Chondrocyte (in vitro differentiated cells): ENCODE measurements around the gene PCGF6. TPM values are rescaled to one million over a fixed set of nuclear protein-coding genes. Genes with fewer than 3 reads are reported as not detected.

Experiments
- DNase-seq: peaks from one replicate; pipeline ENCODE4 v3.0.0; 2021; ENCODE audit warnings: mixed read lengths, low spot score
- H3K27ac Mint-ChIP-seq: one replicate; pipeline ENCODE4 v1.8.0; 2021; ENCODE audit warnings: mild to moderate bottlenecking, moderate library complexity, mixed read lengths; ENCODE audit not compliant: unreplicated experiment
- H3K27me3 Mint-ChIP-seq: 2 replicates; pipeline ENCODE4 v1.8.0; 2021; ENCODE audit warnings: low read depth, mixed read lengths
- H3K36me3 Mint-ChIP-seq: 2 replicates; pipeline ENCODE4 v1.8.0; 2021; ENCODE audit warnings: low read depth, mixed read lengths
- H3K4me1 Mint-ChIP-seq: 2 replicates; pipeline ENCODE4 v1.8.0; 2021; ENCODE audit warnings: low read depth, mild to moderate bottlenecking, mixed read lengths
- H3K4me3 Mint-ChIP-seq: one replicate; pipeline ENCODE4 v1.8.0; 2021; ENCODE audit warnings: mild to moderate bottlenecking, moderate library complexity, mixed read lengths; ENCODE audit not compliant: unreplicated experiment
- H3K9me3 Mint-ChIP-seq: 2 replicates; pipeline ENCODE4 v1.8.0; 2021; ENCODE audit warnings: low read depth, mixed read lengths
- microRNA-seq: library from miRNA; unstranded; fragments of <30 nt; microRNA quantifications from one replicate; pipeline ENCODE4 v1.2.0, GENCODE V29; 2020; ENCODE audit warnings: borderline number of aligned reads
- total RNA-seq: library from RNA; stranded (reverse); gene quantifications from 3 replicates; pipeline ENCODE4 v1.2.1, GENCODE V29; 2021
- TF ChIP-seq, protein P1 (sequence below): fragments of 200-600 bp; sonication (generic); IDR thresholded peaks from 2 replicates; pipeline ENCODE4 v1.5.0; 2021; ENCODE audit warnings: antibody characterized with exemption, mild to moderate bottlenecking, moderate library complexity

The PCGF6 gene
- total RNA-seq, 1 donor from 2014 or later, result 11.4 TPM

- no peak for DNase-seq
- H3K27ac Mint-ChIP-seq, result no peak overlapping the region
- TF ChIP-seq, protein P1, sequence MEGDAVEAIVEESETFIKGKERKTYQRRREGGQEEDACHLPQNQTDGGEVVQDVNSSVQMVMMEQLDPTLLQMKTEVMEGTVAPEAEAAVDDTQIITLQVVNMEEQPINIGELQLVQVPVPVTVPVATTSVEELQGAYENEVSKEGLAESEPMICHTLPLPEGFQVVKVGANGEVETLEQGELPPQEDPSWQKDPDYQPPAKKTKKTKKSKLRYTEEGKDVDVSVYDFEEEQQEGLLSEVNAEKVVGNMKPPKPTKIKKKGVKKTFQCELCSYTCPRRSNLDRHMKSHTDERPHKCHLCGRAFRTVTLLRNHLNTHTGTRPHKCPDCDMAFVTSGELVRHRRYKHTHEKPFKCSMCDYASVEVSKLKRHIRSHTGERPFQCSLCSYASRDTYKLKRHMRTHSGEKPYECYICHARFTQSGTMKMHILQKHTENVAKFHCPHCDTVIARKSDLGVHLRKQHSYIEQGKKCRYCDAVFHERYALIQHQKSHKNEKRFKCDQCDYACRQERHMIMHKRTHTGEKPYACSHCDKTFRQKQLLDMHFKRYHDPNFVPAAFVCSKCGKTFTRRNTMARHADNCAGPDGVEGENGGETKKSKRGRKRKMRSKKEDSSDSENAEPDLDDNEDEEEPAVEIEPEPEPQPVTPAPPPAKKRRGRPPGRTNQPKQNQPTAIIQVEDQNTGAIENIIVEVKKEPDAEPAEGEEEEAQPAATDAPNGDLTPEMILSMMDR, result no peak
- H3K27me3 Mint-ChIP-seq, result peaks cover 1% of the 10 kb centered on the region
- H3K36me3 Mint-ChIP-seq, result peaks cover 3% of the 10 kb centered on the region
- no peak overlapping the region for H3K4me3 Mint-ChIP-seq
- peaks cover 4% of the 10 kb centered on the region for H3K4me1 Mint-ChIP-seq
- peaks cover 8% of the 10 kb centered on the region for H3K9me3 Mint-ChIP-seq
Observed at GRCh38 chr10:103256613-103257012, 94.3 kb downstream of the PCGF6 start.

DNA sequence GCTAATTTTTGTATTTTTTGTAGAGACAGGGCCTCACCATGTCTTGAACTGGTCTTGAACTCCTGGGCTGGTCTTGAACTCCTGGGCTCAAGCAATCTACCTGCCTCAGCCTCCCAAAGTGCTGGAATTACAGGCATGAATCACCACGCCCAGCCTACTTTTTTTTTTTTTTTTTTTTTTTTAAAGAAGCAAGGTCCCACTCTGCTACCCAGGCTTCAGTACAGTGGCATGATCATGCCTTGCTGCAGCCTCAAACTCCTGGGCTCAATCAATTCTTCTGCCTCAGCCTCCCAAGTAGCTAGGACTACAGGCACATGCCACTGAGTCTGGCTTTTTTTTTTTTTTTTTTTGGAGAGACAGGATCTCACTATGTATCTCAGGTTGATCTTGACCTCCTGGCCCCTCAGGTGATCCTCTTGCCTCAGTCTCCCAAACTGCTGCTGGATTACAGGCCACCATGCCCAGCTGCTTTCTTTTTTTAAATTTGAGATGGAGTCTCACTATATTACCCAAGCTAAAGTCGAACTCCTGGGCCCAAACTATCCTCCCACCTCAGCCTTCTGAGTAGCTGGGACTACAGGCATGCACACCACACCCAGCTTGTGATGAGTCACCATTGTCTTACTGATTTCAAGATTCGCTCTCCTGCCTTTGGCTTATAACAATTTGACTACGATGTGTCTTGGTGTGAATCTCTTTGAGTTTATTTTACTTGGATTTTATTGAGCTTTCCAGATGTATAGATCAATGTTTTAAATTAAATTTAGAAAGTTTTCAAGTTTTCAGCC, 96.2 kb downstream of the PCGF6 start:
- Mint-ChIP-seq H3K4me3 (no peak overlapping the region), H3K36me3 (peaks cover 3% of the 10 kb centered on the region), H3K4me1 (peaks cover 4% of the 10 kb centered on the region), H3K27me3 (peaks cover 1% of the 10 kb centered on the region), H3K9me3 (peaks cover 12% of the 10 kb centered on the region), H3K27ac (no peak overlapping the region)
- TF ChIP-seq, protein P1, result no peak
- DNase-seq, result no peak

DNA sequence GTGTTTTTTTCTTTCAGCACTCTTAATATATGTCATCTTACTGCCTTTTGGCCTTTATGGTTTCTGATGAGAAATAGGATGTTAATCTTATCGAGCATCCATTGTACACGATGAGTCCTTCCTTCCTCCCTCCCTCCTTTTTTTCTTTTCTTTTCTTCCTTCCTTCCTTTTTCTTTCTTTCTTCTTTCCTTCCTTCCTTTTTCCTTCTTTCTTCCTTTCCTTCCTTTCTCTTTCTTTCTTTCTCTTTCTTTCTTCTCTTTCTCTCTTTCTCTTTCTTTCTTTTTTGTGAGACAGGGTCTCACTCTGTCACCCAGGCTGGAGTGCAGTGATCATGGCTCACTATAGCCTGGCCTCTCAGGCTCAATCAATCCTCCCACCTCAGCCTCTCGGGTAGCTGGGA, 96.8 kb downstream of the PCGF6 start:
- Mint-ChIP-seq H3K9me3 (peaks cover 8% of the 10 kb centered on the region), H3K27me3 (peaks cover 1% of the 10 kb centered on the region), H3K36me3 (peaks cover 3% of the 10 kb centered on the region), H3K4me3 (no peak overlapping the region), H3K27ac (no peak overlapping the region), H3K4me1 (peaks cover 4% of the 10 kb centered on the region)
- TF ChIP-seq, protein P1, result no peak
- DNase-seq, result no peak

Small RNAs within 50 kb of the gene (microRNA-seq; reads per million reads assigned to microRNA genes)
- 4,948 reads per million, percentile 91 among the genes with 10 or more reads in this experiment for gene MIR1307

Other genes with a start within 250 kb of the PCGF6 start
- 73.5 to 81.0 TPM (median 78.7 TPM) in 3 replicates for gene NT5C2, start 157.9 kb downstream of the PCGF6 start, total RNA-seq
- gene RPEL1, start 105.3 kb downstream of the PCGF6 start, total RNA-seq, result not detected in 3 replicates
- 10.4 to 31.1 TPM (median 30.1 TPM) in 3 replicates for gene INA, start 74.0 kb downstream of the PCGF6 start, total RNA-seq
- gene TAF5, start 16.8 kb upstream of the PCGF6 start, total RNA-seq, result 3.1 to 3.9 TPM (median 3.3 TPM) in 3 replicates
- gene ATP5MK, start 45.3 kb upstream of the PCGF6 start, total RNA-seq, result 297 to 326 TPM (median 299 TPM) in 3 replicates
- 24.7 to 33.0 TPM (median 27.9 TPM) in 3 replicates for gene PDCD11, start 45.5 kb upstream of the PCGF6 start, total RNA-seq
- gene CALHM2, start 101.2 kb upstream of the PCGF6 start, total RNA-seq, result 1.3 to 10.9 TPM (median 9.9 TPM) in 3 replicates
- not detected in 3 replicates for gene CALHM1, start 107.8 kb upstream of the PCGF6 start, total RNA-seq
- not detected in 3 replicates for gene CALHM3, start 128.1 kb upstream of the PCGF6 start, total RNA-seq
- 0.05 TPM in 1 of 3 replicates, not detected in the others for gene NEURL1, start 142.6 kb upstream of the PCGF6 start, total RNA-seq